Posterior vena cava (tissue), 2 donors: Measurements from ENCODE around the gene PHOX2A. TPM values are rescaled to one million over a fixed set of nuclear protein-coding genes. Genes with fewer than 3 reads are reported as not detected.
"Not testable (repeated sequence)": the region's sequence is repeated elsewhere in the genome, so short reads cannot be mapped to it uniquely, and the experiment has no call there.

Experiments
- DNase-seq: peaks from one replicate; pipeline ENCODE4 v3.0.0-alpha.2; 2020; ENCODE audit warnings: low spot score
- intact Hi-C, 2 donors: fragments of 100-400 bp; cut with DNase I; formaldehyde crosslinking; loops; one replicate each; pipeline versions ENCODE4 v1.14.1 to v1.14.2; 2022 to 2023
- total RNA-seq, 2 donors: library from RNA; stranded (reverse); fragmentation: NEBNext Ultra II Directional; extraction: Animal tissue kit (Norgen Biotek cat#: 25700); gene quantifications; one replicate each; pipeline ENCODE4 v1.2.1, GENCODE V29; 2021
- donor health status: DM: yes; HTN: yes; CAD: no.
- donor health status: DM: yes; HTN: yes; CAD: no.

The PHOX2A gene
- total RNA-seq, 2 donors from 2014 or later = not detected

GRCh38 chr11:72227316-72228228, 16.4 kb downstream of the PHOX2A start:
- intact Hi-C loops = loop anchor here in 1 of 2 donors (10.0 kb wide), 2 partner anchors 203 to 207 kb away; partner anchors contain the start of gene CLPB
- peak; percentile 28 for DNase-seq

GRCh38 chr11:72226701-72227100, 17.3 kb downstream of the PHOX2A start:
- intact Hi-C loops = loop anchor here in 1 of 2 donors (10.0 kb wide), 2 partner anchors 202 to 208 kb away; partner anchors contain the start of gene CLPB
- DNase-seq = peak; percentile 48

GRCh38 chr11:72225411-72225951, 18.5 kb downstream of the PHOX2A start:
- intact Hi-C loops = loop anchor here in 1 of 2 donors (10.0 kb wide), 2 partner anchors 201 to 209 kb away; partner anchors contain the start of gene CLPB
- peak; percentile 70 for DNase-seq

- DNase-seq = peak; percentile 83
- intact Hi-C loops = loop anchor here in 1 of 2 donors (10.0 kb wide), 2 partner anchors 200 to 210 kb away; partner anchors contain the start of gene CLPB
These were observed 19.2 kb downstream of the PHOX2A start, which contains the start of gene INPPL1 for GRCh38 chr11:72224564-72225410. TSS of gene INPPL1 (plus strand) at chr11:72224767. CDS start at chr11:72224985, 218 bp downstream.

- intact Hi-C loops = loop anchor here (1.0 to 10.0 kb wide), 3 partner anchors 16 to 211 kb away; partner anchors contain the start of gene CLPB (in 1 of the 2)
- peak; percentile 90 for DNase-seq
These were observed 20.1 kb downstream of the PHOX2A start for GRCh38 chr11:72223615-72224563.

GRCh38 chr11:72222907-72223614, 20.9 kb downstream of the PHOX2A start:
- DNase-seq = peak; percentile 97
- intact Hi-C loops = loop anchor here (1.0 to 10.0 kb wide), 3 partner anchors 17 to 212 kb away; partner anchors contain the start of gene CLPB (in 1 of the 2)

- no peak for DNase-seq
These were observed 21.7 kb downstream of the PHOX2A start for GRCh38 chr11:72222106-72222891.

GRCh38 chr11:72221386-72222075, 22.4 kb downstream of the PHOX2A start:
- no peak for DNase-seq
- intact Hi-C loops = loop anchor here in 1 of 2 donors (10.0 kb wide), 2 partner anchors 197 to 213 kb away; partner anchors contain the start of gene CLPB

More at GRCh38 chr11:72222106-72222891, 21.7 kb downstream of the PHOX2A start:
- intact Hi-C loops = loop anchor here in 1 of 2 donors (10.0 kb wide), 2 partner anchors 197 to 213 kb away; partner anchors contain the start of gene CLPB

- intact Hi-C loops = loop anchor here in 1 of 2 donors (10.0 kb wide), 2 partner anchors 196 to 214 kb away; partner anchors contain the start of gene CLPB
- DNase-seq = no peak
These were observed 23.1 kb downstream of the PHOX2A start for GRCh38 chr11:72220696-72221363.

- intact Hi-C loops = no loop called here
- no peak for DNase-seq
These were observed 25.7 kb downstream of the PHOX2A start for GRCh38 chr11:72218251-72218745.

- intact Hi-C loops = no loop called here
- no peak for DNase-seq
These were observed 26.1 kb downstream of the PHOX2A start for GRCh38 chr11:72217841-72218240.

GRCh38 chr11:72216638-72217037, 27.3 kb downstream of the PHOX2A start, which contains the start of gene FOLR2:
TSS of gene FOLR2 (plus strand) at chr11:72216794. CDS start at chr11:72218585, 1,791 bp downstream.
- intact Hi-C loops = no loop called here
- no peak for DNase-seq

GRCh38 chr11:72209101-72209500, 34.9 kb downstream of the PHOX2A start:
- DNase-seq = no peak
- intact Hi-C loops = no loop called here

GRCh38 chr11:72208281-72208680, 35.7 kb downstream of the PHOX2A start:
- DNase-seq = no peak
- intact Hi-C loops = no loop called here

- intact Hi-C loops, DNase-seq: not testable (repeated sequence)
These were observed 37.2 kb downstream of the PHOX2A start for GRCh38 chr11:72206794-72207193.
